HG03575 (cell line): ENCODE results near the gene RPS6KA1.
"Not testable (repeated sequence)": the region's sequence is repeated elsewhere in the genome, so short reads cannot be mapped to it uniquely, and the experiment has no call there.

Experiments used
- ATAC-seq: cut with Tn5 transposase; IDR thresholded peaks from one replicate; pipeline ENCODE4 v1.9.1; 2021; ENCODE audit not compliant: unreplicated experiment, insufficient number of reproducible peaks, low FRiP score; ENCODE audit errors: extremely low read depth

Gene RPS6KA1

DNA sequence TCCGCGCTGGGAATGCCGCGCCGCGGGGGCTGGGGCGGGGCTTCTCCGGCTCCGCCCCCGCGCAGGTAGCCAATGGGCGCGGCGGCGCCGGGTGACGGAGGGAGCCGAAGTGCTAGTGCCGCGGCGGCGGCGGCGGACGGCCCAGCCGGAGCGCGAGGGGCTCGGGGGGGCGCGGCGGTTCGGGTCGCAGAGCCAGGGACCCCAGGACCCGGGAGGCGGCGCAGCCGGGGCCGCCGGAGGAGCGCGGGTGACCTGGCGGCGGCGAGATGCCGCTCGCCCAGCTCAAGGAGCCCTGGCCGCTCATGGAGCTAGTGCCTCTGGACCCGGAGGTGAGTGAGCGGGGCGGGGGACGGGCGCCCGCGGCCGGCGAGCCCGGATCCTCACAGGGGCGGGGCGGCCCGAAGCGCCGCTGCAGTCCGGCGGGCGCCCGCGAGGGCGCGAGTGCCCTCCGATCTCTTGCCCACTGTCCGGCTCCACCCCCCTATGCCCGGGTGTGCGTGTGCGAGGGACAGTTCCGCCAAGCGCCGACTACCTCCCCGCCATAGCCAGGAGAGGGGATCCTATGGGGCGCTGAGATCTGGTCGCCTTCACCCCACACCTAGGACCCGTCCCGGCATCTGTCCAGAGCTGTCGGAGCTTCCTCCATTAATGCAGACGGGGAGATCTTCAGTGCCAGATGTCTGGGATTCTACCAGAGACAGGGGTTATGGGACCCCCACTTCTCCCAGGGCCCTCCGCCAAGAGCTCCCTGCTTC lies at the start of gene RPS6KA1:
TSS of gene RPS6KA1 (plus strand) at position 107 of the 755 bp plus-strand sequence. CDS start at position 267, 160 bp downstream.
- ATAC-seq: no peak

- ATAC-seq: no peak
Observed at GRCh38 chr1:26482921-26483320, 46.6 kb upstream of the RPS6KA1 start.

DNA sequence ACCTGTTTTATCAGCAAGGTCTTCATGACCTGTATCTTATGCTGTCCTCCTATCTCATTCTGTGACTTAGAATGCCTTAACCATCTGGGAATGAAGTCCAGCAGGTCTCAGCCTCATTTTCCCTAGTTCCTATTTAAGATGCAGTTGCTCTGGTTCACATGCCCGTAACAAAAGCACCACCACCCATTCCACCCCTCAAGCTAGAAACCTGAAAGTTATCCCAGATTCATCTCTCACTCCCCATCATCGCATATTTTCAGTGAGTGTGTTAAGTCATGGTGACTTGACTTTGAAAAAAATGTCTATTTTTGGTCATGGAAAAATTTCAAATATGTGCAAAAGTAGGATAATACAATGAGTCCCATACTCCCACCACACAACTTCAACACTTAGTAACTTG lies 45.6 kb upstream of the RPS6KA1 start:
- no peak for ATAC-seq

DNA sequence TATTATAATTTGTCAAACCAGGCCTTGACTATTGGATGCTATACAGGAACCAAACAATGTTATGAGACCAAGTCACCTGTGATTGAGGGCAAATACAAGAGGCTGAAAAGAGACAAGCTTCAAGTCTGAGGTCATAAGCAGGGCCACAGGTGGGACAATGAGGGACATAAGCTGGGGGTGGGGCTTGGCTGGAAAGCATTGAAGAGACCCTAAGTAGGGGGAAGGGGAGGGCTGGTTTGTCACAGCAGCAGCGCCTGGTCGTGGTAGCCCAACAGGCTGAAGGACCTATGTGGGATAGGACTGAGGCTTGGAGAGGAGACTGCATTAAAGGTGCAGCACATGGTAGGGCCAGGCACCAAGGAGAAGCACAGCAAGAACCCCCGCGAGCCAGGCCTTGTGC lies 39.4 kb upstream of the RPS6KA1 start:
- ATAC-seq: no peak

DNA sequence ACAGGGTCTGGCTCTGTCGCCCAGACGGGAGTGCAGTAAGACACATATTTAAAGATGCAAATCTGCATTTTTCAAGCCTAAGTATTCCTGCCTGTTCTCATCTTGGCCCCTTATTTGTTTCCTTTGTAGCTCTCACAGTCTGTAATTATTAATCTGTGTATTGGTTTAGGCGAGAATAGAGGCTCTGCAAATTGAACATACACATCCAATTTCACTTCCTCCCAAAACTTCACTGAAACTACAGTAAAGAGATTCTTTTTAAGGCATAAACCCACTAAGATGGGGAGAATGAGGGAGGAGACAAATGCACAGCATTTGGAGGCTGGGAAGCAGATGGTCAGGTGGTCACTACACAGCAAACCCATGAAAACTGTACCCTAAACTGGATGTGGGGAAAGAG lies 36.3 kb upstream of the RPS6KA1 start:
- no peak for ATAC-seq

GRCh38 chr1:26493938-26494337 lies 35.6 kb upstream of the RPS6KA1 start:
- ATAC-seq: no peak

DNA sequence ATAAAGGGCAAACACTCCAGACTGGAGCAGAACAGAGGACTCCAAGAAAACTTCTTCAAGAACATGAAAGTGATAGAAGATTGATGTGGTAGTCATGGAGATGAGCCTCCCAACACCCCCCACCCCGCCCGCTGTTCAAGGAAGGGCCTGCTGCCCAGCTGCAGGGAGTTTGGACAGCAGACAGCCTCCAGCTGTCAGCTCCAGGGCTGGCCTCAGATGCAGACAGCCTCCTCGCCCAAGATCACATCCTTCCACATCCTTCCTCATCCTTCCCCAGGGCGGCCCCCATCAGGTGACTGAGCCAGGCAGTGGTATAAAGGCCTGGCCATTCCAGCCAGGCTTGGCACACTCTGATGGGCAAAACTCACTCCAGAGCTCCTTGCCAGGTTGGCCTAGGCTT lies 32.7 kb upstream of the RPS6KA1 start:
- ATAC-seq: no peak

DNA sequence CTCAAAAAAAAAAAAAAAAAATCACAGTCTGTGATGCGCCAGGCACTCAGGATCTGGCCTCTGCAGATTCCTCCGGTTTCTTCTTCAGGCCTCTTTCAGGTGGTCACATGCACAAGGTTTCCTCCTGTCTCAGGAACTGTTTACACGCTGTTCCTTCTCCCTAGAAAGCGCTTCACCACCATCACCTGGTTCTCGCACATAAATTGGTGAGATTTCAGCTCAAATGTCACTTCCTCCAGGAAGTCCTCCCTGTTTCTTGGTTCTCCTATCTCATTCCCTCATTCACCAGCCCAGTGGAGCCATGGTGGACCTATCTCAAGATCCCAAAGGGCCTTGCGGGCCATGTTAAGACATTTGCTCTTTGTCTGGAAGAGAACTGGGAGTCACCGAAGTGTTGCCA lies 30.7 kb upstream of the RPS6KA1 start:
- no peak for ATAC-seq

DNA sequence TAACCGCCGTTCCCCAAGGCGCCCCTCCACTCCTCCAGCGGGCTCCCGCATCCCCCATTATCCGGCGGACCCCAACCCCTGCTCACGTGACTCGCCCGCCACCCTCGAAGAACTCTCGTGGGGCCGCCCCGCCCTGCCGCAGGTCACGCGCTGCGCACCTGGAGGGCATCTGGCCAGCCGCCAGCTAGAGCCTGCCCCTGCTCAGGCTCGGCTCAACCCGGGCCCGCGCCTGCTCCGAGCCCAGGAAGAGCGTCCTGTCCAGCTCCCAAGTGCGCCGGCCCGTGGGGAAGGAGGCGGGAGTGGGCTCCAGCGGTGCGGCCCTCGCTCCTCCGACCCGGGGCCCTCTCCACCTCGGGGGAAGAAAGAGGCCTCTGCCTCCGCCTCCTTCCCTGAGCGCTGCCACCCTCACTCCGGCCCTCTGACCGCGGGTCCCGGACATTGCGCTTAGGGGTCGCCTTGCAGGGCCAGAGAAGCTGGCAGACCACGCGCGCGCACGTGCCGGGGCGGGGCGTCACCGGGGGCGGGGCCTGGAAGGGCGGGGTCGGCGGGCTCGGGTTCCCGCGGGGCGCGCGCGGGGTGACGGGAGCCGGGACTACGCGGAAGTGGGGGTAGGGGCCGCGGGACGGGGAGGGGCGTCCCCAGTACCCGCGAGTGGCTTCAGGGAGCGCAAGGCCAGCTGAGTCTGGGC lies 28.9 kb upstream of the RPS6KA1 start:
- ATAC-seq: no peak

GRCh38 chr1:26510711-26511110 lies 18.9 kb upstream of the RPS6KA1 start:
- not testable (repeated sequence) for ATAC-seq

- ATAC-seq: not testable (repeated sequence)
Observed at GRCh38 chr1:26515836-26516235, 13.7 kb upstream of the RPS6KA1 start.

DNA sequence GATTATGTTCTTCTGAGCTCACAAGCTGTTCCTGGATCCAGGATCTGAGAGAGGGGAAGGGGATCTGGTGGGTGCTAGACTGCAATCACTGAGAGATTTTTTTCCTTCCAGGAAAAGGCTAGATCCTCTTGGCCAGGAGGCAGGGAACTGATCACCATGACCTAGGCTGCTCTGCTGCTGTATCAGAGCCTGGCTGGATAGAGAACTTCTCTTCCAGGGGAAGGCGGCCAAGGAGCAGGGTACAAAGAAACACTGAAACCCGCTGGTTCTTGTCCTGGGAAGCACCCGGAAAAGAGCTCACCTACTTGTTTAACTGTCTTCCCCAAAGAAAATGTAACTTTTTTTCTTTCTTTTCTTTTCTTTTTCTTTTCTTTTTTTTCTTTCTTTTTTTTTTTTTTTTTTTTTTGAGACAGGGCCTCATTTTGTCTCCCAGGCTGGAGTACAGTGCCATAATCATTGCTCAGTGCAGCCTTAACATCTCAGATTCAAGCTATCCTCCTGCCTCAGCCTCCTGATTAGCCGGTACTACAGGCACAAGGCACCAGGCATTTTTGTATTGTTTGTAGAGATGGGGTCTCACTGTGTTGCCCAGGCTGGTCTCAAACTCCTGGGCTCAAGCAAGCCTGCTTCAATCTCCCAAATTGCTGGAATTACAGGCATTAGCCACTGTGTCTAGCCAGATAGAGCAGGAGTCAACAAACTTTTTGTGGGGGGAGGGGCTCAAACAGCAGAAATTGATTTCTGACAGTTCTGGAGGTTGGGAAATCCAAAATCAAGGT lies 12.4 kb upstream of the RPS6KA1 start:
- ATAC-seq: no peak

- ATAC-seq: no peak
Observed at GRCh38 chr1:26517766-26518049, 11.9 kb upstream of the RPS6KA1 start.

GRCh38 chr1:26518355-26518754 lies 11.2 kb upstream of the RPS6KA1 start:
- no peak for ATAC-seq

- no peak for ATAC-seq
Observed at GRCh38 chr1:26520339-26520738, 9.2 kb upstream of the RPS6KA1 start.

- no peak for ATAC-seq
Observed at GRCh38 chr1:26521669-26522030, 7.9 kb upstream of the RPS6KA1 start.

- ATAC-seq: no peak
Observed at GRCh38 chr1:26522073-26522472, 7.5 kb upstream of the RPS6KA1 start.

- ATAC-seq: no peak
Observed at GRCh38 chr1:26524181-26524580, 5.4 kb upstream of the RPS6KA1 start.

GRCh38 chr1:26526287-26526686 lies 3.3 kb upstream of the RPS6KA1 start:
- no peak for ATAC-seq

DNA sequence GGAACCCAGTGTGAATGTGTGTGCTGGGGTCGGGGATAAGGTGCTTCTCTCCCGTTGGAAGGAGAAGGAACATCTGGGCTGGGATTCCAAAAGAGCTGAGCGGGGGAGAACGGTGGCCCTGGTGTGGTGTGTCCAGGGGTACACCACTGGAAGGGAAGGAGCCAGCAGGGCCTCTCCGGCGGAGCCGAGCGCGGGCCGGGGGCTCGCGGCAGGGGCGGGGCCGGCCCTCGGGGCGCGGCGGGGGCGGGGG lies 231 bp upstream of the RPS6KA1 start:
- no peak for ATAC-seq
